ENCODE data around the gene NLRX1.
"Not testable (repeated sequence)": the region's sequence is repeated elsewhere in the genome, so short reads cannot be mapped to it uniquely, and the experiment has no call there.

Gene NLRX1

DNA sequence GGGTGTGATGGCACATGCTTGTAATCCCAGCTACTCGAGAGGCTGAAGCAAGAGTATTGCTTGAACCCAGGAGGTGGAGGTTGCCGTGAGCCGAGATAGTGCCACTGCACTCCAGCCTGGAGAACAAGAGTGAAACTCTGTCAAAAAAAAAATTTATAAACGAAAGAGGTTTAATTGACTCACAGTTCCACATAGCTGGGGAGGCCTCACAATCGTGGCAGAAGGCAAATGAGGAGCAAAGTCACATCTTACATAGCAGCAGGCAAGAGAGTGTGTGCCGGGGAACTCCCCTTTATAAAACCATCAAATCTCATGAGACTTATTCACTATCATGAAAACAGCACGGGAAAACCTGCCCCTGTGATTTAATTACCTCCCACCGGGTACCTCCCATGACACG lies 15.9 kb downstream of the NLRX1 start:
- not testable (repeated sequence) for DNase-seq (ENCODE audit: low read depth)

DNA sequence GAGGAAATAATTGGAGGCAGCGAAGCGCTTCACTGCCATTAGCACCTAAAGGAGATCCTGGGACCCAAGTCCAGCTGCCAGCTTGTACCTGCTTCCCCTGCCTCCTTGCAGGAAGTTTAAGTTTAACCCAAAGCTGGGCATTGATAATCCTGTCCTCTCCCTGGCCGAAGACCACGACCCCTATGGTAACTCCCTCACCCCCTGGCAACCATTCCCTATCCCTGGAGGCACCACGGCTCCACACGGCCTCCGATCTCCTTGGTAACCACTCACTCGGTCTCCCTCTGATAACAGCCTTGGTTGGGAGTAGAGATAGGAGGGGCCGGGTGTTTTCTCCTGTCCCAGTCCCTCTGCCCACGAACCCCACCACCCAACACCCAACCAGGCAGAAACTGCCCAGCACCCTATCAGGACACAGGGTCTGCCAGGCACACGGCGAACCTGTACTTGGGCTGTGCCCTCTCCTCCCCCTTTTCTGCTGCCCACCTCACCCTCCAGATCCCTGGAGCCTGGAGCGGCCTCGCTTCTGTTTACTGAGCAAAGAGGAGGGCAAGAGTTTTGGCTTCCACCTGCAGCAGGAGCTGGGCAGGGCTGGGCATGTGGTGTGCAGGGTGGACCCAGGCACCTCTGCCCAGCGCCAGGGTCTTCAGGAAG lies 17.6 kb downstream of the NLRX1 start:
- DNase-seq (ENCODE audit: low read depth): no peak

DNA sequence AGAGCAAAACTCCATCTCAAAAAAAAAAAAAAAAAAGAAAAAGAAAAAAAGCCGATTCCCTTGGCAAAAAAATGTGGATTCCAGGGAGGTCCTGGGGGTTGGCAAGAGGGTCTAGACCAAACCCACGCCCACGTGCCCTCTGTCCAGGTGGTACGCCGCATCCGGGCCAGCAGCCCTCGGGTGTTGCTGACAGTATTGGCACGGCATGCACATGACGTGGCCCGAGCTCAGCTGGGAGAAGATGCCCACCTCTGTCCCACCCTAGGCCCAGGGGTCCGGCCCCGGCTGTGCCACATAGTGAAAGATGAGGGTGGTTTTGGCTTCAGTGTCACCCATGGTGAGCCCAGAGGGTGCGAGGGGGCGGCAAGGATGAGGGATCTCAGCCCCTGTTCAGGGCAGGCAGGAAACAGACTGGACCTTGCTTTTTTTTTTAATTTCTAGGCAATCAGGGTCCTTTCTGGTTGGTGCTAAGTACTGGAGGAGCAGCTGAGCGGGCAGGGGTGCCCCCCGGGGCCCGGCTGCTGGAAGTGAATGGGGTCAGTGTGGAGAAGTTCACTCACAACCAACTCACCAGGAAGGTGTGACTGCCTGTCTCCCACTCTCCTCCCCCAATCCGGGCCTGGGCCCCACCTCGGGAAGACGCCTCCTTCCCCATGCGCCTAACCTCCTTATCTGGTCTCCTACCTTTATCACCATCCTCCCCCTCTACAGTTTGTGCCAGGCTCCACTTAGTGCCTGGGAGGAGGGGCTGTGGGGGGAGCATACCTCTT lies 18.8 kb downstream of the NLRX1 start:
- no peak for DNase-seq (ENCODE audit: low read depth)

DNA sequence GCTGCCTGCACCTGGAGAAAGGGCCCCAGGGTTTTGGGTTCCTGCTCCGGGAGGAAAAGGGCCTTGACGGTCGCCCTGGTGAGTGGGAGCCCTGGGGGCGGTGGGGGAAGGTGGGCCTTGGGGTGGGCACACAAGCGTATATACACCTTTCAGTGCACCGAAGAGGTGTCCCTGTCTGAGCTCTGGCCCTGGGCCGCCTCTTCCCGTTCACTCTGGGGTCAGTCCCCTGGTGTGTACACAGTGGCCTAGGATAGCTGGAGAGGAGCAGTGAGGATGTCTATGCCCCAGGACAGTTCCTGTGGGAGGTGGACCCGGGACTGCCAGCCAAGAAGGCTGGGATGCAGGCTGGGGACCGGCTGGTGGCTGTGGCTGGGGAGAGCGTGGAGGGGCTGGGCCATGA lies 19.5 kb downstream of the NLRX1 start:
- no peak for DNase-seq (ENCODE audit: low read depth)

DNA sequence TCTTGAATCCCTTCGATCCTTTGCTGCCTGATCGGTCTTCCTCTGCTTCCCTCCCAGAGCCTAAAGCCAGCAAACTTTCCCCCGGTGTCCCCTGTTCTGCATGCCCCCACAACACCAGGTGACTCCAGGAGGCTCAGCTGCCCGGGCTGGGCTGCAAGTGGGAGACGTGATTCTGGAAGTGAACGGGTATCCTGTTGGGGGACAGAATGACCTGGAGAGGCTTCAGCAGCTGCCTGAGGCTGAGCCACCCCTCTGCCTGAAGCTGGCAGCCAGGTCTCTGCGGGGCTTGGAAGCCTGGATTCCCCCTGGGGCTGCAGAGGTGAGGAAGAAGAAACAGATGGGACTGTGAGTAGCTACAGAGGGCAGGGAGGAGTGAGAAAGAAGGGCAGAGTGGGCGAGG lies 20.4 kb downstream of the NLRX1 start:
- no peak for DNase-seq (ENCODE audit: low read depth)

DNA sequence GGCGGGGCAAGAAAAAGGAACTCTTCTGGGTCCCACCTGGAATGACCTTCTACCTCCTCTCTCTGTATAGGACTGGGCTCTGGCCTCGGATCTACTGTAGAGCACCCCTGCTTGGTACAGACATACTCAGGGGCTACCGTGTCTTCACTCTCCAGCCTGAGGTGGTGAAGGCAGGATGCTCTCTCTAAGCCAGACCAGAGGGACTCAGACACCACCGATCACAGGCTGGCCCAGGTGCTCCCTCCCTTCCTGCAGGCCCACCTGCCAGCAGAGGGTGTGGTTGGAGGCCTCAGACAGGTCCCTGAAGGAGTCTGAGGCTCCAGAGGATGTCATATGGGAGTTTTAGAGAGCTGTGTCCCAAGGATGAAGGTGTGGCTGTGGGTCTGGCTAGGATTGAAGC lies 20.9 kb downstream of the NLRX1 start:
- DNase-seq (ENCODE audit: low read depth): no peak

DNA sequence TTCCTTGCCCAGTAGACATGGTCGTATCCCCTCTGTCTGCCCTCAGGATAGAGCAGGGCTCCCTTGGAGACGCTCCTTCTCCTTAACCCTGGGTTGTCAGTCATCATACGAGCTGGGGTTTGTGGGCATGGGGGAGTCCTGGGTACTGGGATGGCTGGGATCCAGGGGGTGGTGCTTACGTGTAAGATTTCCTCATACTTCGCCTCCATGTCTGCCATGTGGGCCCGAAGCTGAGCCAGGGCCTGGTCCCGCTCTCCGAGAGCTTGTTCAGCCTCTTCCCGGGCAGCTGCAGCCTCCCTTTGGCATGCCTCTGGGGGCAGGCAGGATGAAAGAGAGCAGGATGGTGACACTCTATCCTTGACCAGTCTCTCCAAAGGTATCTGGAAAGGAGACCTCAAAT lies 22.0 kb downstream of the NLRX1 start:
- DNase-seq (ENCODE audit: low read depth): no peak

DNA sequence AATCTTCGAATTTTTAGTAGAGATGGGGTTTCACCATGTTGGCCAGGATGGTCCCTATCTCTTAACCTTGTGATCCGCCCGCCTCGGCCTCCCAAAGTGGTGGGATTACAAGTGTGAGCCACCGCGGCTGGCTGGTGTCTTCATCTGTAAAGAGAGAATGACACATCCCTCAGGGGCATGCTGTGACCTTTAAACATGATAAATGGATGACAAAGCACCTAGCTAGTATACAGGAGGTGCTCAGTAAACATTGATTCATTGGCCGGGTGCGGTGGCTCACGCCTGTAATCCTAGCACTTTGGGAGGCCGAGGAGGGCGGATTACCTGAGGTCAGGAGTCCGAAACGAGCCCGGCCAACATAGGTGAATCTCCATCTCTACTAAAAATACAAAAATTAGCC lies 22.7 kb downstream of the NLRX1 start:
- DNase-seq (ENCODE audit: low read depth): not testable (repeated sequence)

DNA sequence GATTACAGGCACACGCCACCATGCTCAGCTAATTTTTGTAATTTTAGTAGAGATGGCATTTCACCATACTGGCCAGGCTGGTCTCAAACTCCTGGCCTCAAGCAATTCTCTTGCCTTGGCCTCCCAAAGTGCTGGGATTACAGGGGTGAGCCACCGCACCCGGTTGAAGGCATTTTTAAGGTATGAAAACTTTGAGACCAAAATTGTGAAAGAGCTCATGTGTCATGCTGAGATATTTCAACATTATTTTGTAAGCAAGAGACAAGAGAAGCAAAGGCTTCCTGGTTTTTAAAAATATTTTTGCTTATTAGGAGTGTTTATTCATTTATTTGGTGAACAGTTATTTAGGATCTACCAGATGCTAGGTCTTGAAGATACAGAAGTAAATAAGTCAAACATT lies 23.6 kb downstream of the NLRX1 start:
- no peak for DNase-seq (ENCODE audit: low read depth)

DNA sequence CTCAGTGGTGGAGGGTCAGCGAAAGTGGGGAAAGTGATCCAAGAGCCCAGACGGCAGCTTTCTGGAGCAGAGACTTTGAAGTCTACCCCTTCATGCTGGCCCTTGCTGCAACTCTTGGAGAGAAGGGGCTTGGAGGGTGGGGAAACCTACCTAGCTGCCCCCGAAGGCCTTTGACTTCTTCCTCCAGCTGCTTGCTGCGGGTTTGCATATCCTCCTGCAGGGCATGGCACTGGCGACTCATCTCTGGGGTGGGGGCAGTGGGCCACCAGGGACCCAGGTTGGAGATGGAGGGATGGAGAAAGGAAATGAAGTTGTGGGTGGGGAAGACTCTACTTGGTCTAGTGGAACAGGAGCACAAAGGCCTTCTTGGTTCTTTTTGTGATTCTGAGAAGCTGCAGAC lies 24.5 kb downstream of the NLRX1 start:
- DNase-seq (ENCODE audit: low read depth): no peak

DNA sequence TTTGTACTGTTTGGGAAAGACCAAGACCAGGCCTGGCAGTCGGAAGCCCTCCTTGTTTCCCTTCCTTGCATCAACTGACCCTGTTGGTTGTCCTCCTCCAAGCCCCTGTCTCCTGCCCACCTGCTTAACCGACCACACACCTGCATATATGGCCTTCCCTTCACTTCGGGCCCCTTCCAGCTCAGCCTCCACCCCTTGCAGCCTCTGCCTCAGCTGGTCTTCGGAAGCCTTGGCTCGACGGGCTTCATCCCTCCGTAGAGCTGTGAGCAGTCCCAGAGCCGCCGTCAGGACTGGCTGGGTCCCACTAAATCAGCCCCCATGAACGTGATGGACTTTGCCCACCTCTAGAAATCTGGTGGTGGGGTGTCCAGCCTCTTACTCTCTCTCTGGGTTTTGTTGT lies 25.1 kb downstream of the NLRX1 start:
- no peak for DNase-seq (ENCODE audit: low read depth)

DNA sequence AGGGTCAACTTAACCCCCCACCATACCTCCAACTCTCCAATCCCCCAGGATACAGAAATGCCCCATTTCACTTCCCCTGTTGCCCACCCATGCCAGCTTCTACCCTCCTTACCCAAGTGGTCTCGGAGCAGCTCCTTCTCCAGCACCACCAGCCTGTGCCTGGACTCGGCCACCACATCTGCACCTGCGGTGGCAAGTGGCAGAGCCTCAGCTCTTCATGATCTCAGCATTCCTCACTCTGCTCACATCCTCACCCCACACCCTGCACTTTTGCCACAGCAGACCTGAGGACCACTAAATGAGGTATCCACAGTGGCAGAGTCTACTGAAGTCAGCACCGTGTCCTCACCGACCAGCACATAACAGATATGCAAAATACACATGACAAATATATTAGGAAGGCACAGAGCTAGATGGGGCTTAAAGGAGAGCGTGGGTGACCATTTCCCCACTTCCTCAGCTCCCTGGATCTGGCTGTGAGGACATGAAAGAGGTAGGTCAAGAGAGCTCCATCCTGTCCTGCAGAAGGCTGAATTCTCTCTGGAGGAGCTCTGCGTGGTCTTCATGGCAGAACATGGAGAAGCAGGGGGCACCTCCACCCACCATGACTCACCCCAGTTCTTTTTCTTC lies 26.4 kb downstream of the NLRX1 start:
- DNase-seq (ENCODE audit: low read depth): no peak

DNA sequence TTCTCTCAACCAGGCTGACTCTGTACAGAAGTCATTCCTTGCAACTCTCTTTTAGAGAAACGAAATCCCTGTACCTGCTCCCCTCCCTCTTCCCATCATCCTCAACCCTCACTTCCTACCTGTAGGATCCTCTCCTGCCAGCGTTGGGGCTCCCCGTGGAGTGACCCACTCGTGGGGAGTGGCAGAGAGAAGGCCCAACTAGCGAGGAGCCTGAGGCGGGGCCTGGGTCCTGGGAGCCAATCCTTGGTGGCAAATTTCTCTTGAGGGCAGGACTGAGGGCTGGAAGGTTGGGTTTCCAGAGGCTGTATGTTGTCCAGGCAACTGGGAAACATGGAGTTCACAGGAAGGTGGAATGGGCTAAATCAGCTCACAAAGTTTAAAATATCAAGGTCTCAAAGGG lies 27.2 kb downstream of the NLRX1 start:
- DNase-seq (ENCODE audit: low read depth): peak; percentile 42

DNA sequence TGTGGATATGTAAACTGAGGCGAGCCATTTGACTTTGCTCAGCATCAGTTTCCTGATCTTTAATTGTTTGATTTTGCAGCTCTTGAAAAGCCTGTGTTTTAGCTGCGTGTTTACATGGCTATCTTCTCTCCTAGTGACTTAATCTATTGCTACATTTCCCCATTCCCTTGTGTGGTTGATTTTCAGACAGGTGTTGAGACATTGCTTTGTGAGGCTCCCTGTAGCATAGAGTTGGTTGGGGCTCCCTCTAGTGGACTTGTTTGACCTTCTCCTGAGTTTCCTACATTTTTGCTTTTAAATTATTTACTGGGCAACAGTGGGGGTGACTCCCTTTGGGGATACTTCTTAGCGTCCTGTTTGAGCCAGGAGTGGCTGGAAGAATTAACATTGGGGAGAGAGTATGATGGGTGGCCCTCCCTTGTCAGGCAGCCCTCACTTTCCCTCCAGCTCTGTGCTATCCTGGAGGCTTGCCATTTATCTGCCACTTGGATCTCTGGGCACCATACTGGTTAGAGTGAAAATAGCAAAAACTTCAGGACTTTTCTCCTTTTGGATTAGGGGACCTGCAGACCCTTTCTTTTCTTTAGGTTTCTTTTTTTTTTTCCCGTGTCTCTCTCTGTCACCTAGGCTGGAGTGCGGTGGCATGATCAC lies 28.4 kb downstream of the NLRX1 start:
- DNase-seq (ENCODE audit: low read depth): peak; percentile 57

DNA sequence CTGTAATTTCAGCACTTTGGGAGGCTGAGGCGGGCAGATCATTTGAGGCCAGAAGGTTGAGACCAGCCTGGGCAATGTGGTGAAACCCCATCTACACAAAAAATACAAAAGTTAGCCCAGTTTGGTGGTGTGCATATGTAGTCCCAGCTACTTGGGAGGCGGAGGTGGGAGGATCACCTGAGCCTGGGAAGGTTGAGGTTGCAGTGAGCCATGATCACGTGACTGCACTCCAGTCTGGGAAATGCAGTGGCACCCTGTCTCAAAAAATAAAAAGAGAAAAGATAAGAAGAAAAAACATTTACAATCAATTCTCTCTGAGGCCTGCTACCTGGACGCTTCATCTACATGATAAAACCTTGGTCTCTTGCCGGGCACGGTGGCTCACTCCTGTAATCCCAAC lies 30.4 kb downstream of the NLRX1 start:
- DNase-seq (ENCODE audit: low read depth): no peak

DNA sequence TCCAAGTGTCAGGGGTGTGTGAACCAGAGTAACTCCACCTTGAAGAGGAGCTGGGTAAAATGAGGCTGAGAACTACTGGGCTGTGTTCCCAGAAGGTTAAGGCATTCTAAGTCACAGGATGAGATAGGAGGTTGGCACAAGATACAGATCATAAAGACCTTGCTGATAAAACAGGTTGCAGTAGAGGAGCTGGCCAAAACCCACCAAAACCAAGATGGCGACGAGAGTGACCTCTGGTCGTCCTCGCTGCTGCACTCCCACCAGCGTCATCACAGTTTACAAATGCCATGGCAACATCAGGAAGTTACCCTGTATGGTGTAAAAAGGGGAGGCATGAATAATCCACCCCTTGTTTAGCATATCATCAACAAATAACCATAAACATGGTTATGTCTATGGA lies 32.7 kb downstream of the NLRX1 start:
- DNase-seq (ENCODE audit: low read depth): not testable (repeated sequence)

DNA sequence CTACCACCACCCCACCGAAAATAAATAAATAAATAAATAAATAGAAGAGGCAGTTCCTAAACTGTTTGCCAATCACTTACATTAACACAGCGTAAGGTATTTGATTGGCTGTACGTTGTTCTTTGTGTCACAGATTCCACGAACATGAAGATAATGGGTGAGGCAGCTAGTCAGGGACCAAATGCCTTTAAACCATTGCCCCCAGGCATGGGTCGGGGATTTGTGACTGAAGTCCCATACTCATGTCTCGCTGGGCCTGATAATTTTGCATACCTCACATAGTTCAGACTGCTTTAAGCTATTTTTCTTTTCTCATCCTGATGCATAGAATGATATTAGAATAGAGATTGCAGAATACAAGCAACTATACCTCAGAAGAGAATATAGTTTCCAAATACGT lies 34.0 kb downstream of the NLRX1 start:
- DNase-seq (ENCODE audit: low read depth): no peak

DNA sequence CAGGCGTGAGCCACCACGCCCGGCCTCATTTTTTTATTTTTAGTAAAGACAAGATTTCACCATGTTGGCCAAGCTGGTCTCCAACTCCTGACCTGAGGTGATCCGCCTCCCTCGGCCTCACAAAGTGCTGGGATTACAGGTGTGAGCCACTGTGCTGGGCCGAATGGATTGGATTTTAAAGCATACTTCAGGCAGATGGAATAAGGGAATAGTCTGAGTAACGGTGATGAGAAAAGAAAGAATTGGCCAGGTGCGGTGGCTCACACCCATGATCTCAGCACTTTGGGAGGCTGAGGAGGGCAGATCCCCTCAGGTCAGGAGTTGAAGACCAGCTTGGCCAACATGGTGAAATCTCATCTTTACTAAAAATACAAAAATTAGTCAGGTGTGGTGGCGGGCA lies 35.5 kb downstream of the NLRX1 start:
- DNase-seq (ENCODE audit: low read depth): no peak

DNA sequence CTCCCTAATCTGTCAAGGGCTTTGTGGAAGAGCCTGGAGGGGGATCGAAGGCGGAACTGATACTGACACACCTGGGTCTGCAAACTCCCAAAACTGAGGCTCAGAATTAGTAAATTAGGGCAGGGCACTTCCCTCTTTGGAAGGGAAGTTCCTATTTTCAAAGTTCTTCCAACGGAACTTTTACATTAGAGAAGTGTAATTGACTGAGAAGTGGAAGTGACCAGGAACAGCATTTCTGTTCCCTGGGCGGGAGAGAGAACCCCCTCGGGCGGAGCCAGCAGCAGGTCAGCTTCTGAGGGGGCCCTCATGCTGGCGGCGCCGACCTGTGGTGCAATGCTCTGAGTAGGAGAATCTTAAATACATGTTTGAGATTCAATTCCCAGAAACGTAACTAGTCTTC lies 36.6 kb downstream of the NLRX1 start:
- no peak for DNase-seq (ENCODE audit: low read depth)

DNA sequence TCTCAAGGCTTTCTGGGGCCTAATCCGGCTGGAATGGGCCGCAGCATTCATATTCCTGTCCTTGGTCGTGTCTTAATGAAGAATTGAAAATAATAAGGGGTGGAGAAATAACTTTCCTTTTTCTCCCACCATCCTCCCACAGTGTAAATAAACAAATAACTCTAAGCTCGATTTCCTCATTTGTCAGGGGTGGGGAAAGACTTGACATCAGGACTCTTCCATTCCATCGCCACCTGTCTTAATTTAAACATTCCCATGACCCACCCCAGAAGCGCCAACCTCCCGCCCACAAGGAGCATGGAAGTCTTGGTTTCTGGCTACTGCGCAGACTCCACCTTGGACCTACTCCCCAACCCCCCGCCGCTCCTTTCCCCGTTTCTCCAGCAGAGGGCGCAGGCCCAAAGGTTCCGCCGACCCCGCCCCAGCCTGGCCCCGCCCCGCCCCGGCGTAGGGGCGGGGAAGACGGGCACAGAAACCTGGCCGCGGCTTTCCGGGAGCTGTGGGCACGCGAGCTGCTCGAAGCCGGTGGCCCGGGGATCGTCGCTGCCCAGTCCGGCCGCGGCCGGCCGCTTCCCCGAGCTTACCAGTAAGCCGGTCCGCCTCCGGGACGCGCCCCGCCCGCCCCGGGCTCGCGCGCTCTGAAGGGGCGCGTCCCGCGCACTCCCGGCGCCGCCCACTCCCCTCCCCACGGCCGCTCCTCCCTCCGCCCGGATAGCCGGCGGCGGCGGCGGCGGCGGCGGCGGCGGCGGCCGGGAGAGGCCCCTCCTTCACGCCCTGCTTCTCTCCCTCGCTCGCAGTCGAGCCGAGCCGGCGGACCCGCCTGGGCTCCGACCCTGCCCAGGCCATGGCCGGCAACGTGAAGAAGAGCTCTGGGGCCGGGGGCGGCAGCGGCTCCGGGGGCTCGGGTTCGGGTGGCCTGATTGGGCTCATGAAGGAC lies 37.3 kb downstream of the NLRX1 start, which contains the start of gene CBL:
Gene CBL (plus strand): TSS at position 766 of the 937 bp plus-strand sequence. CDS start 79 bp downstream, at position 845.
- DNase-seq (ENCODE audit: low read depth): peak; percentile 77

DNA sequence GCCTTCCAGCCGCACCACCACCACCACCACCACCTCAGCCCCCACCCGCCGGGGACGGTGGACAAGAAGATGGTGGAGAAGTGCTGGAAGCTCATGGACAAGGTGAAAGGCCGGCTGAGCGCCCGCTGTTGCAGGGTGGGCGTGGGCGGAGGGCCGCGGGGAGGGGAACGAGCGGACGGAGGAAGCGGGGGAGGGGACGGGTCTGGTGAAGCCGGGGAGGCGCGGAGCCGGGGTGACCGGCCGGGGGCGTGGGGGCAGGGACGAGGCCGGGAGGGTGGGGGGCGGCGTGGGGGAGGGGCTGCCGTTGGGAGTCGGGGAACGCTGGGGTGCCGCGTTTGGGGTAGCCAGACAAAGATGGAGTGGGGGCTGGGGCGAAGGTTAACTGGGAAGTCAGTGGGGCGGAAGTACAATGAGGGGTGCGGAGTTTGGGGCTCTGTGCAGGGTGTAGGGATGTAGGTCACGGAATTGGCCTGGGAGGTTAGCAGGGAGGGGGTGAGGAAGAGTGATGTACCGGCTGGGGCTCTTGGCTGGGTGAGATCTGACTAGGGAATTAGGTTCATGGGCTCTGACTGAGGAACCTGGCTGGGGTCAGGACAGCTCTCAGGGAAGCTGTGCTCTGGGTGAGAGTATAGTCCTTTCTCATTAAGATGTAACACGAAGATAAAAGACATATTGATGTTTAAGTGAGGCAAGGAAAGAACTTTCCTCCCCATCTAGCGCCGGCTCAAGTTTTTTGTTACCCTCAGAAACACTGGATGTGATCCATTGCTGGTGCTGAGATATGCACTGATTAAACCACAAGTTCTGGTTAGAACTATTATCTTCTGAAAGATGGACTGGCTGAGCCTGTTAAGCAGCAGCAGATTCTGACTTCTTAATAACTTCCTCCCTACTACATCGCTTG lies 38.2 kb downstream of the NLRX1 start:
- no peak for DNase-seq (ENCODE audit: low read depth)

Measured in stromal cell of bone marrow (primary cell).